Measurements from ENCODE around the gene MYL12B. TPM values are rescaled to one million over a fixed set of nuclear protein-coding genes. Genes with fewer than 3 reads are reported as not detected.

Gene MYL12B
- total RNA-seq, 1 donor, result 209 TPM

- Histone ChIP-seq H3K4me3 (ENCODE audit: low read length) (peak overlapping the region; percentile 91), H3K9me3 (ENCODE audit: low read depth, low read length) (no peaks in the 10 kb centered on the region), H3K4me1 (ENCODE audit: insufficient read depth, low read length) (peaks cover 65% of the 10 kb centered on the region), H3K27me3 (ENCODE audit: insufficient read depth, low read length) (no peaks in the 10 kb centered on the region)
Observed at GRCh38 chr18:3248658-3249359, 13.1 kb upstream of the MYL12B start.

GRCh38 chr18:3250237-3251107 lies 11.5 kb upstream of the MYL12B start:
- Histone ChIP-seq H3K9me3 (ENCODE audit: low read depth, low read length) (no peaks in the 10 kb centered on the region), H3K27me3 (ENCODE audit: insufficient read depth, low read length) (no peaks in the 10 kb centered on the region), H3K4me1 (ENCODE audit: insufficient read depth, low read length) (peaks cover 68% of the 10 kb centered on the region), H3K4me3 (ENCODE audit: low read length) (peak overlapping the region; percentile 20)

- peaks cover 66% of the 10 kb centered on the region for H3K4me1 ChIP-seq (ENCODE audit: insufficient read depth, low read length)
- H3K4me3 ChIP-seq (ENCODE audit: low read length), result no peak overlapping the region
- no peaks in the 10 kb centered on the region for H3K9me3 ChIP-seq (ENCODE audit: low read depth, low read length)
- H3K27me3 ChIP-seq (ENCODE audit: insufficient read depth, low read length), result no peaks in the 10 kb centered on the region
Observed at GRCh38 chr18:3251249-3251962, 10.5 kb upstream of the MYL12B start.

GRCh38 chr18:3251963-3252277 lies 10.0 kb upstream of the MYL12B start:
- H3K4me1 ChIP-seq (ENCODE audit: insufficient read depth, low read length), result peaks cover 65% of the 10 kb centered on the region
- H3K4me3 ChIP-seq (ENCODE audit: low read length), result no peak overlapping the region

GRCh38 chr18:3252843-3253242 lies 9.1 kb upstream of the MYL12B start:
- peaks cover 70% of the 10 kb centered on the region for H3K4me1 ChIP-seq (ENCODE audit: insufficient read depth, low read length)
- H3K4me3 ChIP-seq (ENCODE audit: low read length), result no peak overlapping the region
- H3K9me3 ChIP-seq (ENCODE audit: low read depth, low read length), result no peaks in the 10 kb centered on the region
- H3K27me3 ChIP-seq (ENCODE audit: insufficient read depth, low read length), result no peaks in the 10 kb centered on the region

More at GRCh38 chr18:3251963-3252277, 10.0 kb upstream of the MYL12B start:
- Histone ChIP-seq H3K9me3 (ENCODE audit: low read depth, low read length) (no peaks in the 10 kb centered on the region), H3K27me3 (ENCODE audit: insufficient read depth, low read length) (no peaks in the 10 kb centered on the region)

GRCh38 chr18:3254725-3255124 lies 7.2 kb upstream of the MYL12B start:
- Histone ChIP-seq H3K4me3 (ENCODE audit: low read length) (no peak overlapping the region), H3K9me3 (ENCODE audit: low read depth, low read length) (no peaks in the 10 kb centered on the region), H3K27me3 (ENCODE audit: insufficient read depth, low read length) (no peaks in the 10 kb centered on the region), H3K4me1 (ENCODE audit: insufficient read depth, low read length) (peaks cover 68% of the 10 kb centered on the region)

GRCh38 chr18:3255611-3256165 lies 6.2 kb upstream of the MYL12B start:
- H3K9me3 ChIP-seq (ENCODE audit: low read depth, low read length), result no peaks in the 10 kb centered on the region
- no peak overlapping the region for H3K4me3 ChIP-seq (ENCODE audit: low read length)
- H3K27me3 ChIP-seq (ENCODE audit: insufficient read depth, low read length), result no peaks in the 10 kb centered on the region
- peaks cover 66% of the 10 kb centered on the region for H3K4me1 ChIP-seq (ENCODE audit: insufficient read depth, low read length)

GRCh38 chr18:3256693-3257626 lies 5.0 kb upstream of the MYL12B start:
- H3K4me3 ChIP-seq (ENCODE audit: low read length), result no peak overlapping the region
- H3K27me3 ChIP-seq (ENCODE audit: insufficient read depth, low read length), result no peaks in the 10 kb centered on the region
- peaks cover 64% of the 10 kb centered on the region for H3K4me1 ChIP-seq (ENCODE audit: insufficient read depth, low read length)
- H3K9me3 ChIP-seq (ENCODE audit: low read depth, low read length), result no peaks in the 10 kb centered on the region

GRCh38 chr18:3257627-3258120 lies 4.3 kb upstream of the MYL12B start:
- no peak overlapping the region for H3K4me3 ChIP-seq (ENCODE audit: low read length)
- peaks cover 60% of the 10 kb centered on the region for H3K4me1 ChIP-seq (ENCODE audit: insufficient read depth, low read length)
- H3K27me3 ChIP-seq (ENCODE audit: insufficient read depth, low read length), result no peaks in the 10 kb centered on the region
- no peaks in the 10 kb centered on the region for H3K9me3 ChIP-seq (ENCODE audit: low read depth, low read length)

GRCh38 chr18:3260995-3261372 lies 949 bp upstream of the MYL12B start:
- peak overlapping the region; percentile 87 for H3K4me3 ChIP-seq (ENCODE audit: low read length)
- no peaks in the 10 kb centered on the region for H3K27me3 ChIP-seq (ENCODE audit: insufficient read depth, low read length)
- H3K9me3 ChIP-seq (ENCODE audit: low read depth, low read length), result no peaks in the 10 kb centered on the region
- H3K4me1 ChIP-seq (ENCODE audit: insufficient read depth, low read length), result peaks cover 60% of the 10 kb centered on the region

GRCh38 chr18:3262234-3263131 lies 550 bp downstream of the MYL12B start:
- peak overlapping the region; percentile 87 for H3K4me3 ChIP-seq (ENCODE audit: low read length)
- H3K9me3 ChIP-seq (ENCODE audit: low read depth, low read length), result no peaks in the 10 kb centered on the region
- peaks cover 59% of the 10 kb centered on the region for H3K4me1 ChIP-seq (ENCODE audit: insufficient read depth, low read length)
- no peaks in the 10 kb centered on the region for H3K27me3 ChIP-seq (ENCODE audit: insufficient read depth, low read length)

GRCh38 chr18:3263132-3263700 lies 1.3 kb downstream of the MYL12B start:
- Histone ChIP-seq H3K9me3 (ENCODE audit: low read depth, low read length) (no peaks in the 10 kb centered on the region), H3K4me3 (ENCODE audit: low read length) (peak overlapping the region; percentile 87), H3K27me3 (ENCODE audit: insufficient read depth, low read length) (no peaks in the 10 kb centered on the region), H3K4me1 (ENCODE audit: insufficient read depth, low read length) (peaks cover 61% of the 10 kb centered on the region)

- Histone ChIP-seq H3K4me3 (ENCODE audit: low read length) (no peak overlapping the region), H3K27me3 (ENCODE audit: insufficient read depth, low read length) (no peaks in the 10 kb centered on the region)
Observed at GRCh38 chr18:3264362-3264761, 2.4 kb downstream of the MYL12B start.

More at GRCh38 chr18:3264362-3264761, 2.4 kb downstream of the MYL12B start:
- peaks cover 71% of the 10 kb centered on the region for H3K4me1 ChIP-seq (ENCODE audit: insufficient read depth, low read length)
- H3K9me3 ChIP-seq (ENCODE audit: low read depth, low read length), result no peaks in the 10 kb centered on the region
